K562 (cell line): Measurements from ENCODE around the gene LRMDA. TPM values are rescaled to one million over a fixed set of nuclear protein-coding genes. Genes with fewer than 3 reads are reported as not detected.

Source experiments
- AFF4 ChIP-seq: sonication (generic); formaldehyde crosslinking; IDR thresholded peaks from 2 replicates; pipeline ENCODE4 v1.8.0; 2023; ENCODE audit warnings: mild to moderate bottlenecking, missing genetic modification reagents
- ETS2 ChIP-seq: IDR thresholded peaks from 2 replicates; pipeline ENCODE4 v1.6.1; 2016; ENCODE audit warnings: borderline replicate concordance, missing genetic modification characterization, mild to moderate bottlenecking, moderate library complexity, missing compliant biosample characterization; ENCODE audit not compliant: poor library complexity, severe bottlenecking
- HEY1 ChIP-seq: fragments of 250-450 bp; sonication (Bioruptor Pico); IDR thresholded peaks from 2 replicates; pipeline ENCODE4 v1.5.0; 2020; ENCODE audit warnings: mild to moderate bottlenecking, moderate library complexity, borderline replicate concordance
- IFI16 ChIP-seq: fragments of 250-450 bp; sonication (Bioruptor Pico); IDR thresholded peaks from 2 replicates; pipeline ENCODE4 v2.1.2; 2022; ENCODE audit warnings: mild to moderate bottlenecking, inconsistent platforms
- KDM4B ChIP-seq, 2 experiments: fragments of 450-650 bp in 1 of 2; sonication (generic) in 1 of 2; IDR thresholded peaks; 2 replicates each; pipeline ENCODE4 v1.6.1; 2016 to 2017; ENCODE audit warnings: borderline replicate concordance in 2 of 2, antibody characterized with exemption in 1 of 2, low read depth in 1 of 2, mild to moderate bottlenecking in 1 of 2
- ZNF589 ChIP-seq: fragments of 200-800 bp; sonication (Bioruptor generic); IDR thresholded peaks from 2 replicates; pipeline ENCODE4 v1.6.1; 2016; ENCODE audit warnings: low read depth, missing genetic modification characterization, missing compliant biosample characterization
- polyA plus RNA-seq, 8 experiments: library from polyadenylated mRNA; depleted of rRNA in 4 of 8; stranded (reverse) in 5 of 8; unstranded in 3 of 8; fragments of >200 nt; fragmentation: Nextera tagmentation in 2 of 8; fragmentation: Illumina TruSeq in 1 of 8; extraction: Ambion mirVana in 2 of 8; extraction: Trizol in 1 of 8; gene quantifications; 2 replicates each; pipeline versions ENCODE4 v1.2.1 to v1.2.3, GENCODE V29; 2011 to 2014; ENCODE audit warnings: inconsistent platforms in 1 of 8, missing spikeins in 1 of 8
- total RNA-seq, 7 experiments: library from RNA; depleted of rRNA in 6 of 7; stranded (reverse); fragments of >200 nt in 6 of 7; fragmentation: Illumina TruSeq in 2 of 7; extraction: Trizol in 2 of 7; gene quantifications; 2 replicates each; pipeline versions ENCODE4 v1.2.1 to v1.2.3, GENCODE V29; 2011 to 2021; ENCODE audit warnings: low replicate concordance in 1 of 7
- TF ChIP-seq, protein P1 (sequence below): fragments of 450-650 bp; IDR thresholded peaks from 2 replicates; pipeline ENCODE4 v1.6.1; 2018; ENCODE audit warnings: mild to moderate bottlenecking, low read depth; ENCODE audit not compliant: partially characterized antibody

The LRMDA gene
- total and polyA plus RNA-seq, 9 of the 15 experiments (the other 6 are each of a cell fraction or from before 2014, with no cell fraction given) = 0.25 TPM; not detected in 8

- TF ChIP-seq, protein P1, sequence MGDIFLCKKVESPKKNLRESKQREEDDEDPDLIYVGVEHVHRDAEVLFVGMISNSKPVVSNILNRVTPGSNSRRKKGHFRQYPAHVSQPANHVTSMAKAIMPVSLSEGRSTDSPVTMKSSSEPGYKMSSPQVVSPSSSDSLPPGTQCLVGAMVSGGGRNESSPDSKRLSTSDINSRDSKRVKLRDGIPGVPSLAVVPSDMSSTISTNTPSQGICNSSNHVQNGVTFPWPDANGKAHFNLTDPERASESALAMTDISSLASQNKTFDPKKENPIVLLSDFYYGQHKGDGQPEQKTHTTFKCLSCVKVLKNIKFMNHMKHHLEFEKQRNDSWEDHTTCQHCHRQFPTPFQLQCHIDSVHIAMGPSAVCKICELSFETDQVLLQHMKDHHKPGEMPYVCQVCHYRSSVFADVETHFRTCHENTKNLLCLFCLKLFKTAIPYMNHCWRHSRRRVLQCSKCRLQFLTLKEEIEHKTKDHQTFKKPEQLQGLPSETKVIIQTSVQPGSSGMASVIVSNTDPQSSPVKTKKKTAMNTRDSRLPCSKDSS = no peak
- TF ChIP-seq KDM4B (IDR thresholded peaks at IDR 0.05; ENCODE audit: borderline replicate concordance in 2 of 2, low read depth in 1 of 2) (no peak), ETS2 (tag) (no peak), IFI16 (CRISPR knock-in tag) (no peak), ZNF589 (CRISPR knock-in tag) (no peak), AFF4 (no peak), HEY1 (no peak)
These were observed 340.2 kb downstream of the LRMDA start (continued) for GRCh38 chr10:75771606-75772005.
